Gastroesophageal sphincter (tissue), 3 donors: ENCODE results near the gene OR51A2.

Source experiments
- EP300 ChIP-seq: sonication (generic); formaldehyde crosslinking; IDR thresholded peaks from one replicate; pipeline ENCODE4 v1.6.1; 2017; ENCODE audit warnings: antibody characterized with exemption, mild to moderate bottlenecking
- POLR2A ChIP-seq, 2 donors: fragments of 450-650 bp; IDR thresholded peaks; one replicate each; pipeline ENCODE4 v1.6.1; 2017; ENCODE audit warnings: antibody characterized with exemption in 2 of 2, mild to moderate bottlenecking in 2 of 2, moderate library complexity in 1 of 2
- TF ChIP-seq, protein P1 (sequence below), 4 experiments: fragments of 200-600 bp in 2 of 4; fragments of 450-650 bp in 2 of 4; sonication (generic) in 1 of 4; IDR thresholded peaks; one replicate each; pipeline ENCODE4 v1.5.1; 2017 to 2019; ENCODE audit warnings: antibody characterized with exemption in 4 of 4, mild to moderate bottlenecking in 2 of 4, moderate library complexity in 2 of 4

- TF ChIP-seq, protein P1, sequence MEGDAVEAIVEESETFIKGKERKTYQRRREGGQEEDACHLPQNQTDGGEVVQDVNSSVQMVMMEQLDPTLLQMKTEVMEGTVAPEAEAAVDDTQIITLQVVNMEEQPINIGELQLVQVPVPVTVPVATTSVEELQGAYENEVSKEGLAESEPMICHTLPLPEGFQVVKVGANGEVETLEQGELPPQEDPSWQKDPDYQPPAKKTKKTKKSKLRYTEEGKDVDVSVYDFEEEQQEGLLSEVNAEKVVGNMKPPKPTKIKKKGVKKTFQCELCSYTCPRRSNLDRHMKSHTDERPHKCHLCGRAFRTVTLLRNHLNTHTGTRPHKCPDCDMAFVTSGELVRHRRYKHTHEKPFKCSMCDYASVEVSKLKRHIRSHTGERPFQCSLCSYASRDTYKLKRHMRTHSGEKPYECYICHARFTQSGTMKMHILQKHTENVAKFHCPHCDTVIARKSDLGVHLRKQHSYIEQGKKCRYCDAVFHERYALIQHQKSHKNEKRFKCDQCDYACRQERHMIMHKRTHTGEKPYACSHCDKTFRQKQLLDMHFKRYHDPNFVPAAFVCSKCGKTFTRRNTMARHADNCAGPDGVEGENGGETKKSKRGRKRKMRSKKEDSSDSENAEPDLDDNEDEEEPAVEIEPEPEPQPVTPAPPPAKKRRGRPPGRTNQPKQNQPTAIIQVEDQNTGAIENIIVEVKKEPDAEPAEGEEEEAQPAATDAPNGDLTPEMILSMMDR (IDR thresholded peaks at IDR 0.05): no peak
- no peak for TF ChIP-seq EP300
- TF ChIP-seq POLR2A (IDR thresholded peaks at IDR 0.05): no peak
Measured at GRCh38 chr11:4922304-4922703, 33.2 kb downstream of the OR51A2 start.
